IMR-90 (cell line): ENCODE measurements around the gene HSD17B4. TPM values are rescaled to one million over a fixed set of nuclear protein-coding genes. Genes with fewer than 3 reads are reported as not detected.

Experiments
- ATAC-seq: fragments of 200-7000 bp; cut with Tn5 transposase; 2 replicates; pipeline ENCODE4 v1.9.1; 2020; ENCODE audit warnings: low read depth, mild to moderate bottlenecking, moderate library complexity
- BruUV-seq: library from RNA; stranded (reverse); fragments of 400-500 nt; replicated peaks from 2 replicates; lab custom pipeline; 2021; lab: Mats Ljungman, UMichigan
- CTCF ChIA-PET: fragments of 300-600 bp; formaldehyde crosslinking; extraction: SDS; loops from one replicate; lab custom pipeline; 2021; ENCODE audit warnings: antibody characterized with exemption; lab: Yijun Ruan, JAX
- POLR2A ChIA-PET: fragments of 300-600 bp; sonication (Branson Sonifier 250); formaldehyde crosslinking; loops from one replicate; lab custom pipeline; 2022; ENCODE audit warnings: antibody characterized with exemption; ENCODE audit not compliant: unreplicated experiment; lab: Charles Lee
- DNase-seq: peaks from one replicate; pipeline ENCODE4 v3.0.0; 2013
- H2AFZ ChIP-seq: replicated peaks from 2 replicates; pipeline ENCODE3; 2013; ENCODE audit warnings: low read length, mild to moderate bottlenecking; ENCODE audit not compliant: poor library complexity
- H2AK5ac ChIP-seq: 2 replicates; pipeline ENCODE4 v1.6.1; 2013; ENCODE audit warnings: low read depth, low read length, inconsistent platforms
- H2AK9ac ChIP-seq: replicated peaks from 2 replicates; pipeline ENCODE3; 2013; ENCODE audit warnings: mild to moderate bottlenecking, low read depth, low read length, moderate library complexity; ENCODE audit not compliant: poor library complexity
- H2BK120ac ChIP-seq: 2 replicates; pipeline ENCODE4 v1.6.1; 2013; ENCODE audit warnings: low read depth, low read length, inconsistent platforms
- H2BK15ac ChIP-seq: 3 replicates; pipeline ENCODE4 v1.6.1; 2013; ENCODE audit warnings: low read depth, low read length, inconsistent platforms
- H2BK20ac ChIP-seq: 2 replicates; pipeline ENCODE4 v1.6.1; 2013; ENCODE audit warnings: low read depth, mild to moderate bottlenecking, inconsistent platforms, low read length, moderate library complexity
- H2BK5ac ChIP-seq: 2 replicates; pipeline ENCODE4 v1.6.1; 2013; ENCODE audit warnings: mild to moderate bottlenecking, low read depth, low read length, inconsistent platforms; ENCODE audit not compliant: poor library complexity, severe bottlenecking
- H3K14ac ChIP-seq: replicated peaks from 2 replicates; pipeline ENCODE4 v1.6.1; 2013; ENCODE audit warnings: low read depth, low read length, inconsistent platforms
- H3K18ac ChIP-seq: 2 replicates; pipeline ENCODE4 v1.6.1; 2013; ENCODE audit warnings: low read depth, low read length, control low read depth
- H3K23ac ChIP-seq: 2 replicates; pipeline ENCODE4 v1.6.1; 2013; ENCODE audit warnings: low read depth, low read length, inconsistent platforms
- H3K27ac ChIP-seq: 2 replicates; pipeline ENCODE4 v1.5.1; 2013; ENCODE audit warnings: mild to moderate bottlenecking, control low read depth, low read length; ENCODE audit not compliant: insufficient read depth
- H3K27me3 ChIP-seq: 2 replicates; pipeline ENCODE4 v1.6.1; 2013; ENCODE audit warnings: low read length; ENCODE audit not compliant: control insufficient read depth, insufficient read depth
- H3K36me3 ChIP-seq: 2 replicates; pipeline ENCODE4 v1.6.1; 2013; ENCODE audit warnings: low read length, mixed read lengths; ENCODE audit not compliant: control insufficient read depth, insufficient read depth
- H3K4ac ChIP-seq: 2 replicates; pipeline ENCODE4 v1.6.1; 2013; ENCODE audit warnings: low read depth, low read length, inconsistent platforms
- H3K4me1 ChIP-seq: 2 replicates; pipeline ENCODE4 v1.6.1; 2013; ENCODE audit warnings: low read length, mixed read lengths; ENCODE audit not compliant: control insufficient read depth, insufficient read depth
- H3K4me2 ChIP-seq: 2 replicates; pipeline ENCODE4 v1.6.1; 2013; ENCODE audit warnings: low read depth, mild to moderate bottlenecking, control low read depth, low read length, moderate library complexity
- H3K4me3 ChIP-seq: 2 replicates; pipeline ENCODE4 v1.5.1; 2013; ENCODE audit warnings: low read depth, mild to moderate bottlenecking, control low read depth, low read length, moderate library complexity; ENCODE audit not compliant: insufficient read depth
- H3K56ac ChIP-seq: 2 replicates; pipeline ENCODE4 v1.6.1; 2013; ENCODE audit warnings: low read length, inconsistent platforms; ENCODE audit not compliant: insufficient read depth; ENCODE audit errors: extremely low read depth
- H3K79me1 ChIP-seq, 2 experiments: 2 replicates each; pipeline ENCODE4 v1.6.1; 2013; ENCODE audit warnings: low read length in 2 of 2, inconsistent platforms in 1 of 2, low read depth in 1 of 2
- H3K9ac ChIP-seq: 2 replicates; pipeline ENCODE4 v1.6.1; 2013; ENCODE audit warnings: low read depth, low read length, control low read depth
- H3K9me1 ChIP-seq: 2 replicates; pipeline ENCODE4 v1.6.1; 2013; ENCODE audit warnings: low read length, inconsistent platforms; ENCODE audit not compliant: insufficient read depth
- H3K9me3 ChIP-seq: 2 replicates; pipeline ENCODE4 v1.6.1; 2013; ENCODE audit warnings: low read length; ENCODE audit not compliant: control insufficient read depth, insufficient read depth
- H4K20me1 ChIP-seq: 2 replicates; pipeline ENCODE4 v1.6.1; 2013; ENCODE audit warnings: low read length, inconsistent platforms; ENCODE audit not compliant: insufficient read depth
- H4K5ac ChIP-seq: 2 replicates; pipeline ENCODE4 v1.6.1; 2013; ENCODE audit warnings: mild to moderate bottlenecking, low read depth, low read length, control low read depth
- H4K8ac ChIP-seq, 2 experiments: 2 replicates each; pipeline ENCODE4 v1.6.1; 2013; ENCODE audit warnings: low read depth in 2 of 2, low read length in 2 of 2, control low read depth in 1 of 2, inconsistent platforms in 1 of 2
- H4K91ac ChIP-seq: 2 replicates; pipeline ENCODE4 v1.6.1; 2013; ENCODE audit warnings: low read depth, low read length, inconsistent platforms; ENCODE audit not compliant: insufficient read depth
- BHLHE40 ChIP-seq: fragments of 150-350 bp; IDR thresholded peaks from 2 replicates; pipeline ENCODE4 v1.6.1; 2016; ENCODE audit warnings: mild to moderate bottlenecking, low read depth, low read length
- CEBPB ChIP-seq: IDR thresholded peaks from 2 replicates; pipeline ENCODE4 v1.6.1; 2012; ENCODE audit warnings: low read depth, low read length, improper control_type of control experiment
- CHD1 ChIP-seq: IDR thresholded peaks from 2 replicates; pipeline ENCODE4 v1.6.1; 2012; ENCODE audit warnings: low read depth, low read length, improper control_type of control experiment
- CTCF ChIP-seq: conservative IDR thresholded peaks from 2 replicates; pipeline ENCODE4 v1.5.1; 2012; ENCODE audit warnings: mild to moderate bottlenecking, low read depth, low read length, improper control_type of control experiment
- FOS ChIP-seq: fragments of 150-350 bp; IDR thresholded peaks from 2 replicates; pipeline ENCODE4 v1.6.1; 2016; ENCODE audit warnings: low read depth, low read length
- MAZ ChIP-seq: IDR thresholded peaks from 2 replicates; pipeline ENCODE4 v1.6.1; 2012; ENCODE audit warnings: low read depth, mild to moderate bottlenecking, low read length, improper control_type of control experiment, moderate library complexity, borderline replicate concordance
- MXI1 ChIP-seq: IDR thresholded peaks from 2 replicates; pipeline ENCODE4 v1.6.1; 2012; ENCODE audit warnings: low read depth, mild to moderate bottlenecking, low read length, moderate library complexity, borderline replicate concordance
- NFE2L2 ChIP-seq: fragments of 150-350 bp; IDR thresholded peaks from 2 replicates; pipeline ENCODE4 v1.6.1; 2016; ENCODE audit warnings: low read depth, mild to moderate bottlenecking, low read length
- POLR2A ChIP-seq: IDR thresholded peaks from 2 replicates; pipeline ENCODE4 v1.6.1; 2012; ENCODE audit warnings: mild to moderate bottlenecking, low read depth, low read length
- RAD21 ChIP-seq: IDR thresholded peaks from 2 replicates; pipeline ENCODE4 v1.6.1; 2012; ENCODE audit warnings: low read length, improper control_type of control experiment
- RCOR1 ChIP-seq: IDR thresholded peaks from 2 replicates; pipeline ENCODE4 v1.6.1; 2012; ENCODE audit warnings: mild to moderate bottlenecking, low read length, improper control_type of control experiment; ENCODE audit not compliant: insufficient replicate concordance
- RFX5 ChIP-seq: IDR thresholded peaks from 2 replicates; pipeline ENCODE4 v1.8.0; 2012; ENCODE audit warnings: low read depth, mild to moderate bottlenecking, low read length, moderate library complexity
- USF2 ChIP-seq: fragments of 150-350 bp; IDR thresholded peaks from 2 replicates; pipeline ENCODE4 v1.6.1; 2017; ENCODE audit warnings: mild to moderate bottlenecking, antibody characterized with exemption, low read length, low read depth
- WGBS, 2 experiments: methylation state at CpG; one replicate each; pipeline versions ENCODE4 v1.1.5 to v1.1.7; 2013; ENCODE audit warnings: missing lambda C conversion rate in 2 of 2; ENCODE audit not compliant: insufficient read length in 1 of 2; ENCODE audit errors: extremely low coverage in 2 of 2; 5-methylcytosine and 5-hydroxymethylcytosine counted together
- dilution Hi-C: fragments of 300-500 bp; cut with HindIII; formaldehyde crosslinking; loops from one replicate; pipeline ENCODE4 v1.14.3; 2018; ENCODE audit warnings: low sequenced_read_pairs; ENCODE audit not compliant: unreplicated experiment
- in situ Hi-C: fragments of 300-500 bp; cut with MboI; formaldehyde crosslinking; loops from 3 replicates; pipeline ENCODE4 v1.14.3; 2019; ENCODE audit warnings: low sequenced_read_pairs, inconsistent platforms, mixed read lengths
- intact Hi-C: fragments of 100-400 bp; cut with micrococcal nuclease; formaldehyde crosslinking; loops from 2 replicates; pipeline ENCODE4 v1.10.0; 2022
- polyA plus RNA-seq, 3 experiments: library from polyadenylated mRNA; depleted of rRNA; stranded (reverse); fragments of >200 nt; gene quantifications; 2 replicates each; pipeline ENCODE4 v1.2.3, GENCODE V29; 2012; ENCODE audit warnings: low replicate concordance in 1 of 3
- total RNA-seq: library from RNA; depleted of rRNA; stranded (reverse); fragments of >200 nt; gene quantifications from 2 replicates; pipeline ENCODE4 v1.2.3, GENCODE V29; 2012

HSD17B4 gene
- total and polyA plus RNA-seq, 2 of the 4 experiments (the other 2 are of a cell fraction), result 95.1 to 154 TPM

DNA sequence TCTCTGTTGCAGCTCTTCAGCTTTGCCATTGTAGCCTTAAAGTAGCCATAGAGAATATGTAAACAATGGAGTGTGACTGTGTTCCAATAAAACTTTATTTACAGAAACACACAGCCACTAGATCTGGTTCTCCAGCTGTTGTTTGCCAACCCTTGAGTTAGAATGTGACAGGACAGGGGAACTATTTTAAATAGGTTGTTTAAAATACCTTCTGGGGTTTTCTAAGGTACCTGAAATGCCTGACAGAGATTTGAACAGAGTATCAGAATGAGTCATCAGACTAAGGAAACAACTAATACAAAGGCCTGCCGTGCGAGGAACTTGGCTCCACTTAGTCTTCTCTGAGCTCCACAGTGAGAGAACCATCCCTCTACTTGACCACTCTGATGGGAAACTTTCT, 85.4 kb downstream of the HSD17B4 start:
- Histone ChIP-seq H3K36me3 (peaks cover 5% of the 10 kb centered on the region; the same call in 1 of the 2 replicates), H3K56ac (no peak overlapping the region), H2AK5ac (no peak overlapping the region), H3K23ac (no peak overlapping the region), H2BK20ac (no peak overlapping the region), H2BK120ac (no peak overlapping the region), H2AK9ac (no peak overlapping the region), H4K20me1 (no peaks in the 10 kb centered on the region), H4K8ac (no peak overlapping the region), H3K27me3 (no peaks in the 10 kb centered on the region), H3K9me1 (no peaks in the 10 kb centered on the region), H3K4me2 (no peak overlapping the region), H2AFZ (no peak overlapping the region), H4K5ac (no peak overlapping the region), H3K79me1 (no peaks in the 10 kb centered on the region), H2BK15ac (no peak overlapping the region), H2BK5ac (no peak overlapping the region), H3K18ac (no peak overlapping the region), H3K4ac (no peak overlapping the region), H3K27ac (no peak overlapping the region), H3K9me3 (no peaks in the 10 kb centered on the region), H3K14ac (no peak overlapping the region), H3K4me1 (no peaks in the 10 kb centered on the region), H3K4me3 (no peak overlapping the region), H3K9ac (no peak overlapping the region), H4K91ac (no peak overlapping the region)
- intact Hi-C loops (no loop called here), dilution Hi-C loops (no loop called here), in situ Hi-C loops (no loop called here)
- no peak; the same call in 1 of the 2 replicates for ATAC-seq
- 92% methylated on average over 2 of the region's 2 CpGs; no CpG with 5 or more reads in 1 of the 2 experiments for WGBS, 2 experiments
- BruUV-seq, result no TSS peak
- TF ChIP-seq RFX5 (no peak), RAD21 (no peak), RCOR1 (no peak), CHD1 (no peak), MXI1 (no peak), POLR2A (no peak), MAZ (no peak), USF2 (no peak), CTCF (no peak), FOS (no peak), BHLHE40 (no peak), CEBPB (no peak), NFE2L2 (no peak)
- peak; percentile 3 for DNase-seq
- ChIA-PET POLR2A (no interaction called here), CTCF (no interaction called here)
